Neuronal stem cell (in vitro differentiated cells): ENCODE measurements around the gene PTPRM.

Experiments
- DNase-seq: peaks from one replicate; pipeline ENCODE4 v3.0.0-alpha.2; 2013; ENCODE audit warnings: low spot score
- H2AFZ ChIP-seq: one replicate; pipeline ENCODE4 v1.6.1; 2013; ENCODE audit warnings: mild to moderate bottlenecking, low read length, inconsistent platforms
- H2AK5ac ChIP-seq: 2 replicates; pipeline ENCODE4 v1.6.1; 2013; ENCODE audit warnings: low read depth, mild to moderate bottlenecking, inconsistent platforms, low read length, moderate library complexity, mixed read lengths
- H2BK120ac ChIP-seq: 2 replicates; pipeline ENCODE4 v1.6.1; 2013; ENCODE audit warnings: low read depth, mild to moderate bottlenecking, inconsistent platforms, low read length, moderate library complexity, mixed read lengths
- H2BK12ac ChIP-seq: one replicate; pipeline ENCODE4 v1.6.1; 2013; ENCODE audit warnings: low read length, inconsistent platforms
- H2BK15ac ChIP-seq: 2 replicates; pipeline ENCODE4 v1.6.1; 2013; ENCODE audit warnings: mild to moderate bottlenecking, low read length, inconsistent platforms, mixed read lengths
- H2BK5ac ChIP-seq: one replicate; pipeline ENCODE4 v1.6.1; 2013; ENCODE audit warnings: inconsistent platforms, mild to moderate bottlenecking, low read length, moderate library complexity
- H3K14ac ChIP-seq: one replicate; pipeline ENCODE4 v1.6.1; 2013; ENCODE audit warnings: low read length, inconsistent platforms
- H3K18ac ChIP-seq: 2 replicates; pipeline ENCODE4 v1.6.1; 2013; ENCODE audit warnings: low read length, inconsistent platforms
- H3K23ac ChIP-seq: 2 replicates; pipeline ENCODE4 v1.6.1; 2013; ENCODE audit warnings: low read depth, mild to moderate bottlenecking, mixed read lengths, low read length, inconsistent platforms; ENCODE audit not compliant: poor library complexity
- H3K27ac ChIP-seq: replicated peaks from 3 replicates; pipeline ENCODE4 v1.5.1; 2013; ENCODE audit warnings: low read length, inconsistent platforms
- H3K27me3 ChIP-seq, 3 experiments: 2 replicates each; pipeline ENCODE4 v1.6.1; 2013; ENCODE audit warnings: low read length in 3 of 3, mild to moderate bottlenecking in 2 of 3, inconsistent platforms in 1 of 3, low read depth in 1 of 3, mixed read lengths in 1 of 3, moderate library complexity in 1 of 3; ENCODE audit not compliant: control insufficient read depth in 3 of 3, insufficient read depth in 3 of 3
- H3K36me3 ChIP-seq, 2 donors: replicated peaks in 1 of 2; 2 replicates each; pipeline ENCODE4 v1.6.1; 2013; ENCODE audit warnings: low read length in 2 of 2; ENCODE audit not compliant: control insufficient read depth in 2 of 2, insufficient read depth in 2 of 2
- H3K4ac ChIP-seq: 2 replicates; pipeline ENCODE4 v1.6.1; 2013; ENCODE audit warnings: inconsistent platforms, mild to moderate bottlenecking, low read length, moderate library complexity
- H3K4me1 ChIP-seq, 2 donors: 1 replicate in 1 of 2; 2 replicates in 1 of 2; pipeline ENCODE4 v1.6.1; 2013; ENCODE audit warnings: low read length in 2 of 2, low read depth in 1 of 2; ENCODE audit not compliant: control insufficient read depth in 2 of 2, insufficient read depth in 1 of 2
- H3K4me2 ChIP-seq: one replicate; pipeline ENCODE4 v1.6.1; 2013; ENCODE audit warnings: mild to moderate bottlenecking, low read length, inconsistent platforms; ENCODE audit not compliant: insufficient read depth, poor library complexity, severe bottlenecking
- H3K4me3 ChIP-seq, 2 donors: 2 replicates each; pipeline ENCODE4 v1.5.1; 2013; ENCODE audit warnings: low read length in 2 of 2, mild to moderate bottlenecking in 2 of 2, inconsistent platforms in 1 of 2, moderate library complexity in 1 of 2
- H3K79me1 ChIP-seq: one replicate; pipeline ENCODE4 v1.6.1; 2013; ENCODE audit warnings: low read depth, mild to moderate bottlenecking, inconsistent platforms, low read length, moderate library complexity
- H3K9ac ChIP-seq: one replicate; pipeline ENCODE4 v1.6.1; 2013; ENCODE audit warnings: mild to moderate bottlenecking, low read depth, low read length, inconsistent platforms; ENCODE audit not compliant: poor library complexity
- H3K9me3 ChIP-seq, 2 donors: replicated peaks in 1 of 2; 2 replicates each; pipeline versions ENCODE3 to v1.6.1; 2013; ENCODE audit warnings: low read length in 2 of 2, mild to moderate bottlenecking in 2 of 2, inconsistent platforms in 1 of 2, low read depth in 1 of 2, mixed read lengths in 1 of 2, moderate library complexity in 1 of 2; ENCODE audit not compliant: control insufficient read depth in 2 of 2, insufficient read depth in 1 of 2
- H4K8ac ChIP-seq: one replicate; pipeline ENCODE4 v1.6.1; 2013; ENCODE audit warnings: low read depth, mild to moderate bottlenecking, inconsistent platforms, low read length, moderate library complexity
- H4K91ac ChIP-seq: one replicate; pipeline ENCODE4 v1.6.1; 2013; ENCODE audit warnings: low read length, low read depth, mild to moderate bottlenecking, inconsistent platforms; ENCODE audit not compliant: poor library complexity
- WGBS, 2 donors: extraction: QIAGEN DNeasy Blood & Tissue Kit; methylation state at CpG; one replicate each; pipeline ENCODE4 v1.1.7; 2013; ENCODE audit warnings: missing lambda C conversion rate in 2 of 2, mixed read lengths in 1 of 2; ENCODE audit not compliant: insufficient read length in 2 of 2, insufficient replicate concordance in 1 of 2; ENCODE audit errors: extremely low coverage in 2 of 2; 5-methylcytosine and 5-hydroxymethylcytosine counted together

The PTPRM gene

DNA sequence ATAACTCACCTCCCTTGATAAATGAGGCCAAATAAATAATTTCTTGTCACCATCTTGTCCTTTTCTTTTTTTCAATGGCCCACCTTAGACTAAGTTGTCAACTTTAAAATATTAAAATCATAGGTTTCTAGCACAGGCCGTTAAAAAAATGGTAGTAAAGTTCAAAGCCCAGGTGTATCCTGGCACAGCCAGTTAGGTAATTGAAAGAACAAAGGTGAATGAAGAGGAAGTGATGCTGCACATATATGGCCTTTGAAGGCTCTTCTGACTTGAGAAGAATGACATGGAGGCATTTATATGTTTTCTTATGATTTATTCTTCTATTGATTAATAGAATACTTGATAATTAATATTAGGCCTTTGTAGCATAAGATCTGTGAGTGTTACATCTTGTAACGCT lies 208.7 kb downstream of the PTPRM start:
- no peaks in the 10 kb centered on the region for H3K36me3 ChIP-seq
- no peak overlapping the region for H3K4me3 ChIP-seq
- no peak overlapping the region for H3K9ac ChIP-seq
- H3K4me2 ChIP-seq: no peak overlapping the region
- no peaks in the 10 kb centered on the region for H3K9me3 ChIP-seq
- H2BK120ac ChIP-seq: no peak overlapping the region
- no peak overlapping the region for H3K18ac ChIP-seq
- H3K23ac ChIP-seq: no peak overlapping the region
- H2AFZ ChIP-seq: no peak overlapping the region
- no peak overlapping the region for H3K27ac ChIP-seq
- no peak overlapping the region for H2BK15ac ChIP-seq
- no peaks in the 10 kb centered on the region for H3K79me1 ChIP-seq
- no peak overlapping the region for H3K4ac ChIP-seq
- no peak overlapping the region for H2BK5ac ChIP-seq
- no peaks in the 10 kb centered on the region for H3K27me3 ChIP-seq
- no peak overlapping the region for H2BK12ac ChIP-seq
- no peak overlapping the region for H4K8ac ChIP-seq
- WGBS, 2 donors: no CpG with 5 or more reads among the region's 2 CpGs
- DNase-seq: no peak
- peaks cover 3 to 13% of the 10 kb centered on the region in 2 donors for H3K4me1 ChIP-seq
- no peak overlapping the region for H4K91ac ChIP-seq
- H3K14ac ChIP-seq: no peak overlapping the region
- H2AK5ac ChIP-seq: no peak overlapping the region

DNA sequence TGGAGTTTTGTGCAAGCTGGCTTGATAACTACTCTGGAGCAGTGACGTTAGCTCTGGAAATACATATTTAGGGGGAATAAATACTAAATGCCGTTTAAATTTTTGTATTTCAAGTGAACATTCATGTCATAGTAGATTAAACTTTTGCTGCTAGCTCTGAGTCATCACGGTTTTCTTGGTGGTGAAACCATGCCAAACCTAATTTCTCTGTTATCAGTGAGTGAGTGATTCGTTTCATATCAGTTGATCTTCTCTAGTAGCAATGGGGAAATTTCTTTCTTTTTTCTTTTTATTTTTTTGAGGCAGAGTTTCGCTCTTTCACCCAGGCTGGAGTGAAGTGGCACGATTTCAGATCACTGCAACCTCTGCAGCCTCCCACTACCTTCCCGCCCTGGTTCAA lies 211.1 kb downstream of the PTPRM start:
- Histone ChIP-seq H3K9me3 (no peaks in the 10 kb centered on the region), H3K4me2 (no peak overlapping the region), H3K4me1 (peaks cover 2 to 4% of the 10 kb centered on the region in 2 donors), H2AFZ (no peak overlapping the region), H2BK120ac (no peak overlapping the region), H2BK12ac (no peak overlapping the region), H3K4me3 (no peak overlapping the region), H3K14ac (no peak overlapping the region), H3K27ac (no peak overlapping the region), H2BK15ac (no peak overlapping the region), H3K27me3 (no peaks in the 10 kb centered on the region), H3K79me1 (no peaks in the 10 kb centered on the region), H3K18ac (no peak overlapping the region), H3K36me3 (no peaks in the 10 kb centered on the region), H4K91ac (no peak overlapping the region), H2BK5ac (no peak overlapping the region), H3K9ac (no peak overlapping the region), H2AK5ac (no peak overlapping the region), H3K4ac (no peak overlapping the region), H3K23ac (no peak overlapping the region), H4K8ac (no peak overlapping the region)
- no CpG with 5 or more reads among the region's 7 CpGs for WGBS, 2 donors
- no peak for DNase-seq

DNA sequence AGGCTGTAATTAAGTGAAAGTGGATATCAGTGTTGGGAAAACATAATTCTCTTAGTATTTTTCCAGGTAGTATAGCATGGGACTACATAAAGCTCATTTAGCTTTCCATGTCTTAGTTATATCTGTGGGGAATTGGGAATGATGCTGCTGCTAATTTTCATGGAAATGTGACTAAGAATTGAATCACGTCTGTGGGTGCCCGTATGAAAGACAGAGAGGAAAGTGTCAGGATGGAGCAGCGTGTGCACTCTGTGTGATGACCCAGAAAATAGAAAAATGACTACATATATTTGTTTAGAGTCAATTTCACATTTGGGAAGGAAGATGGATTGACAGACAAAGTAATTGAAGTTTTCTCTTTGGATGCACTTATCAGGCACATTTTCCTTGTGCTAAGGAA lies 212.1 kb downstream of the PTPRM start:
- H2BK5ac ChIP-seq: no peak overlapping the region
- WGBS, 2 donors: no CpG with 5 or more reads among the region's 3 CpGs
- no peaks in the 10 kb centered on the region for H3K79me1 ChIP-seq

DNA sequence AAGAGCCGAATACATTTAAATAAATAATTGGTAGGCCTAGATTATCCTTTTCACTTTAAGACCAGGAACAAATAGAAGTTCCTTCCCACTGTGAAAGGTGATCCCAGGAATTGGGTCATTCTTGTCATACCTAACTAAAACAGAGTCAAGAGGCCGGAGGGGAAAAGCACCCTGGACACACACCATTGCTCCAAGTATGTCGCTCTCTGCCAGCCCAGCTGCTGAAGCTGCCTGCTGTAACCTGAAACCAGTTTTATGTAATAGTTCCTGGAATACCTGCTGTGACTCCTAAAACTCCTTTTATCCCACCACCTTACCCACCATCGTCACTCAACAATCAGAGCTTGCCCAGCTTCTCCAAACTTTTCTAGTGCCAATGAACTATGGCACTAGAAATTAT lies 217.1 kb downstream of the PTPRM start:
- no peak overlapping the region for H3K14ac ChIP-seq
- no peak for DNase-seq
- H2BK15ac ChIP-seq: no peak overlapping the region
- no peak overlapping the region for H2BK120ac ChIP-seq
- H4K8ac ChIP-seq: no peak overlapping the region
- no peak overlapping the region for H4K91ac ChIP-seq
- no peak overlapping the region for H3K27ac ChIP-seq
- H3K79me1 ChIP-seq: no peaks in the 10 kb centered on the region
- H2AFZ ChIP-seq: no peak overlapping the region
- H3K4ac ChIP-seq: no peak overlapping the region
- H3K23ac ChIP-seq: no peak overlapping the region
- no peak overlapping the region for H2BK12ac ChIP-seq
- no peak overlapping the region for H3K9ac ChIP-seq
- WGBS, 2 donors: no CpG with 5 or more reads among the region's 4 CpGs
- no peak overlapping the region for H3K4me3 ChIP-seq
- peaks cover 0 to 2% of the 10 kb centered on the region in 2 donors for H3K9me3 ChIP-seq
- no peaks in the 10 kb centered on the region for H3K36me3 ChIP-seq
- H3K4me2 ChIP-seq: no peak overlapping the region
- H2AK5ac ChIP-seq: no peak overlapping the region
- H3K4me1 ChIP-seq: peaks cover 0 to 5% of the 10 kb centered on the region in 2 donors
- no peak overlapping the region for H2BK5ac ChIP-seq
- H3K27me3 ChIP-seq: no peaks in the 10 kb centered on the region
- no peak overlapping the region for H3K18ac ChIP-seq

More for the DNA sequence above, 212.1 kb downstream of the PTPRM start:
- Histone ChIP-seq H2AFZ (no peak overlapping the region), H3K4me2 (no peak overlapping the region), H3K27me3 (no peaks in the 10 kb centered on the region), H2BK15ac (no peak overlapping the region), H3K27ac (no peak overlapping the region), H3K18ac (no peak overlapping the region), H3K4ac (no peak overlapping the region), H2BK120ac (no peak overlapping the region), H3K9me3 (peaks cover 0 to 2% of the 10 kb centered on the region in 2 donors), H2AK5ac (no peak overlapping the region), H3K4me3 (no peak overlapping the region), H3K4me1 (peaks cover 2 to 4% of the 10 kb centered on the region in 2 donors), H2BK12ac (no peak overlapping the region), H3K36me3 (no peaks in the 10 kb centered on the region), H3K14ac (no peak overlapping the region), H3K23ac (no peak overlapping the region), H3K9ac (no peak overlapping the region), H4K8ac (no peak overlapping the region), H4K91ac (no peak overlapping the region)
- no peak for DNase-seq
